DND-41 (cell line): ENCODE measurements around the gene YIPF7.

Source experiments
- ATAC-seq: fragments of 200-7000 bp; cut with Tn5 transposase; 3 replicates; pipeline ENCODE4 v1.9.1; 2021; ENCODE audit warnings: low read depth; ENCODE audit not compliant: insufficient read depth
- DNase-seq: peaks from one replicate; pipeline ENCODE4 v3.0.0-alpha.2; 2020
- H2AFZ ChIP-seq: 2 replicates; pipeline ENCODE4 v1.6.0; 2012; ENCODE audit warnings: low read depth, low read length
- H3K27ac ChIP-seq: 2 replicates; pipeline ENCODE4 v1.5.1; 2012; ENCODE audit warnings: low read length, inconsistent platforms
- H3K27me3 ChIP-seq: fragments of 200-600 bp; sonication (generic); 2 replicates; pipeline ENCODE4 v1.6.0; 2012; ENCODE audit warnings: low read length, mild to moderate bottlenecking, inconsistent platforms; ENCODE audit not compliant: insufficient read depth, poor library complexity
- H3K36me3 ChIP-seq: 2 replicates; pipeline ENCODE4 v1.5.1; 2012; ENCODE audit warnings: low read length, inconsistent platforms; ENCODE audit not compliant: insufficient read depth
- H3K4me1 ChIP-seq: 2 replicates; pipeline ENCODE4 v1.5.1; 2012; ENCODE audit warnings: mild to moderate bottlenecking, low read length; ENCODE audit not compliant: insufficient read depth
- H3K4me2 ChIP-seq: 2 replicates; pipeline ENCODE4 v1.6.0; 2012; ENCODE audit warnings: mild to moderate bottlenecking, moderate library complexity, low read length, inconsistent platforms; ENCODE audit not compliant: insufficient read depth
- H3K4me3 ChIP-seq, 2 experiments: fragments of 200-600 bp in 1 of 2; shearing (Covaris generic) in 1 of 2; 2 replicates each; pipeline ENCODE4 v1.5.1; 2012 to 2016; ENCODE audit warnings: inconsistent platforms in 2 of 2, low read length in 2 of 2, mild to moderate bottlenecking in 2 of 2, low read depth in 1 of 2, moderate library complexity in 1 of 2
- H3K79me2 ChIP-seq: 2 replicates; pipeline ENCODE4 v1.6.0; 2012; ENCODE audit warnings: low read length, inconsistent platforms; ENCODE audit not compliant: insufficient read depth
- H3K9ac ChIP-seq: 2 replicates; pipeline ENCODE4 v1.6.0; 2012; ENCODE audit warnings: low read depth, mild to moderate bottlenecking, inconsistent platforms, low read length, moderate library complexity
- H3K9me3 ChIP-seq: 2 replicates; pipeline ENCODE4 v1.5.1; 2012; ENCODE audit warnings: low read length, moderate library complexity, mild to moderate bottlenecking, inconsistent platforms; ENCODE audit not compliant: insufficient read depth, severe bottlenecking
- H4K20me1 ChIP-seq: 2 replicates; pipeline ENCODE4 v1.6.0; 2012; ENCODE audit warnings: low read length; ENCODE audit not compliant: insufficient read depth
- EZH2 ChIP-seq: IDR thresholded peaks from 3 replicates; pipeline ENCODE4 v1.6.1; 2012; ENCODE audit warnings: borderline replicate concordance, low read depth, mild to moderate bottlenecking, moderate library complexity, low read length, inconsistent platforms; ENCODE audit not compliant: severe bottlenecking
- TF ChIP-seq, protein P1 (sequence below): IDR thresholded peaks from 2 replicates; pipeline ENCODE4 v1.5.1; 2012; ENCODE audit warnings: borderline replicate concordance, low read length, moderate library complexity, mild to moderate bottlenecking; ENCODE audit not compliant: poor library complexity, severe bottlenecking; ENCODE audit errors: extremely low read depth

Gene YIPF7

DNA sequence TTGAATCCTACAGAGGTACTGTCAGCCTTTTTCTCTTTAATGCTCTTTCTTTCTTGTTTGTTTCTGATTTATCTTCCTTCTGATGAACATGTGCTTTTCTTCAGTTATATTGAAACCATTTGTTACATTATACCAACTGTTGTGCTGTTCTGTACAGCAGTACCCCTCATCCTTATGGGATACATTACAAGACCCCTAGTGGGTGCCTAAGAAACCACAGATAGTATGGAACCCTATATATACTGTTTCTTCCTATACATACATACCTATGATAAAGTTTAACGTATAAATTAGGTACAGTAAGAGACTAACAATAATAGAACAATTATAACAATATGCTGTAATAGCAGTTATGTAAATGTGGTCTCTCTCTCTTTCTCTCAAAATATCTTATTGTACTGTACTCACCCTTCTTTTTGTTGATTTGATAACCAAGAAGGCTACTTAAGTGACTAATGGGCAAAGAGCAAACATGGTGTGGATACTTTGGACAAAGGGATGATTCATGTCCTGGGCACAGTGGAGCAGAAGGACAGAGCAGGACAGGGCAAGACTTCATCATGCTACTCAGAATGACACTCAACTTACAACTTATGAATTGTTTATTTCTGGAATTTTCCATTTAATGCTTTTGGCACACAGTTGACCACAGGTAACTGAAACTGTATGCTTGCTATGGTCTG lies 10.7 kb upstream of the YIPF7 start:
- Histone ChIP-seq H3K9ac (no peak overlapping the region), H2AFZ (no peak overlapping the region), H3K27me3 (no peaks in the 10 kb centered on the region), H3K79me2 (no peaks in the 10 kb centered on the region), H3K4me2 (no peak overlapping the region), H3K4me3 (no peak overlapping the region), H3K36me3 (no peaks in the 10 kb centered on the region), H3K9me3 (no peaks in the 10 kb centered on the region), H3K27ac (no peak overlapping the region), H3K4me1 (no peaks in the 10 kb centered on the region), H4K20me1 (no peaks in the 10 kb centered on the region)
- ATAC-seq (no peak), DNase-seq (no peak)
- no peak for TF ChIP-seq EZH2
- TF ChIP-seq, protein P1, sequence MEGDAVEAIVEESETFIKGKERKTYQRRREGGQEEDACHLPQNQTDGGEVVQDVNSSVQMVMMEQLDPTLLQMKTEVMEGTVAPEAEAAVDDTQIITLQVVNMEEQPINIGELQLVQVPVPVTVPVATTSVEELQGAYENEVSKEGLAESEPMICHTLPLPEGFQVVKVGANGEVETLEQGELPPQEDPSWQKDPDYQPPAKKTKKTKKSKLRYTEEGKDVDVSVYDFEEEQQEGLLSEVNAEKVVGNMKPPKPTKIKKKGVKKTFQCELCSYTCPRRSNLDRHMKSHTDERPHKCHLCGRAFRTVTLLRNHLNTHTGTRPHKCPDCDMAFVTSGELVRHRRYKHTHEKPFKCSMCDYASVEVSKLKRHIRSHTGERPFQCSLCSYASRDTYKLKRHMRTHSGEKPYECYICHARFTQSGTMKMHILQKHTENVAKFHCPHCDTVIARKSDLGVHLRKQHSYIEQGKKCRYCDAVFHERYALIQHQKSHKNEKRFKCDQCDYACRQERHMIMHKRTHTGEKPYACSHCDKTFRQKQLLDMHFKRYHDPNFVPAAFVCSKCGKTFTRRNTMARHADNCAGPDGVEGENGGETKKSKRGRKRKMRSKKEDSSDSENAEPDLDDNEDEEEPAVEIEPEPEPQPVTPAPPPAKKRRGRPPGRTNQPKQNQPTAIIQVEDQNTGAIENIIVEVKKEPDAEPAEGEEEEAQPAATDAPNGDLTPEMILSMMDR: no peak

DNA sequence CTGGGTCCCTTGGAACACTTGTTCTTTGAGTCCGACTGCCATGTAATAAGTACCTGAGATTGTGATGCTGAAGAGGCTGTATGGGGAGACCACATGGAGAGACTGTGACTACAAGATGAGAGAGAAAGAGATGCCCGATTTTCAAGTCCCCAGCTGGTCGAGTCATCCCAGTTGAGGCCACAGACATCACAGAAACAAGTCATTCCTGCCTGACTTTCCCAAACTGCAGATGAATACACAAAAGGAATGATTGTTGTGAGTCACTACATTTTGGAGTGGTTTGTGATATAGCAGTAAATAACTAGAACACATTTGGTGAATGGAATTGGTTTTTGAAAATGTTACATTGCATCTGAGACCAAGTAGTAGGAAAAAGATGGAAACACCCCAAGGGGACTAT lies 9.0 kb upstream of the YIPF7 start:
- no peak overlapping the region for H3K27ac ChIP-seq
- DNase-seq: no peak
- no peak overlapping the region for H3K4me3 ChIP-seq
- H2AFZ ChIP-seq: no peak overlapping the region
- no peaks in the 10 kb centered on the region for H3K9me3 ChIP-seq
- no peak for TF ChIP-seq EZH2
- TF ChIP-seq, protein P1: no peak
- H3K27me3 ChIP-seq: no peaks in the 10 kb centered on the region
- no peak overlapping the region for H3K9ac ChIP-seq
- H3K79me2 ChIP-seq: no peaks in the 10 kb centered on the region
- no peaks in the 10 kb centered on the region for H4K20me1 ChIP-seq
- H3K4me2 ChIP-seq: no peak overlapping the region
- no peaks in the 10 kb centered on the region for H3K36me3 ChIP-seq
- no peak for ATAC-seq
- H3K4me1 ChIP-seq: no peaks in the 10 kb centered on the region

DNA sequence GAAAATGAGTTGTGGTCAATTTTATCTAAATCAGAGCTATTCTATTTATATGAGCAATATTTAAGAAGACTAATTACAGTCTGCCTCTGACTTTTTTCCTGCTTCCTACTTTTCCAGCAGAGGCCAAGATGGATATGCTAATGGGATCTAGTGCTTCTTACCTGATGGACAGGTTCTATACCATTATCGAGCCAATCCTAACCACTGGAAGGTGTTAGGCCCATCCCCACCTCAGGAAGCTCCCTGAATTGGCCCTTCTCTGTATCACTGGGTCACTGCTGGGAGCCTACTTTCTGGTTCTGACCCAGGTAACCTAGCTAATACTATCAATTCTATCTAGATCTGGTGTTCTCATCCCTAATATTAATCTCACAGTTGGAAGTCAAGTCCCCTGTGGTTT lies 577 bp upstream of the YIPF7 start:
- no peak for ATAC-seq
- TF ChIP-seq EZH2: no peak
- TF ChIP-seq, protein P1: no peak
- Histone ChIP-seq H3K9ac (no peak overlapping the region), H3K27me3 (no peaks in the 10 kb centered on the region), H3K4me1 (no peaks in the 10 kb centered on the region), H3K4me3 (no peak overlapping the region), H3K9me3 (no peaks in the 10 kb centered on the region), H3K79me2 (no peaks in the 10 kb centered on the region), H3K27ac (no peak overlapping the region), H3K36me3 (no peaks in the 10 kb centered on the region), H3K4me2 (no peak overlapping the region), H4K20me1 (no peaks in the 10 kb centered on the region), H2AFZ (no peak overlapping the region)
- no peak for DNase-seq

DNA sequence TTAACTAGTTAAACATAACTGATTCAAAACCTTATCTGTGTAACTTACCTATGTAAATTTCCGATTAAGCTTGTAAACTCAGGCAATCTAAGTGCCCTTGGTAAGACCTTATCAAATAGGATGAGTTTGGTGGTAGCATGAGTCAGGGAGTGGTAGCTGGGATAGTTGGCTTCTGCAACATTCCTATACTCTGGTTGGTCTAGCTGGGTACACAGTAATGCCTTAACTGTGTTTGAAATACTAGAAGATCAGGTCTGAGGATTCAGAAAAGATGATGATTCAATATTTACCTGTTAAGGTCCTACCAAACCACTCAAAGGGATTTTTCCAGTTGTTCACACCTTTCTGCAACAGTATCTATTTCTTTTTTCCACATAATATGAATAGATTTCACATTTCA lies 5.3 kb downstream of the YIPF7 start:
- no peaks in the 10 kb centered on the region for H3K36me3 ChIP-seq
- no peaks in the 10 kb centered on the region for H3K79me2 ChIP-seq
- TF ChIP-seq, protein P1: no peak
- TF ChIP-seq EZH2: no peak
- peaks cover 6% of the 10 kb centered on the region for H3K9me3 ChIP-seq
- H3K4me1 ChIP-seq: no peaks in the 10 kb centered on the region
- no peak overlapping the region for H3K27ac ChIP-seq
- no peak overlapping the region for H3K4me2 ChIP-seq
- H3K27me3 ChIP-seq: no peaks in the 10 kb centered on the region
- no peak overlapping the region for H3K4me3 ChIP-seq
- H4K20me1 ChIP-seq: no peaks in the 10 kb centered on the region
- no peak for DNase-seq
- H3K9ac ChIP-seq: no peak overlapping the region
- H2AFZ ChIP-seq: no peak overlapping the region
- no peak for ATAC-seq
